Gastroesophageal sphincter (tissue), 3 donors: ENCODE data around the gene TRAPPC14.

ENCODE experiments used
- CTCF ChIP-seq, 4 experiments: fragments of 200-600 bp in 2 of 4; fragments of 450-650 bp in 2 of 4; sonication (generic) in 1 of 4; IDR thresholded peaks; one replicate each; pipeline ENCODE4 v1.5.1; 2017 to 2019; ENCODE audit warnings: antibody characterized with exemption in 4 of 4, mild to moderate bottlenecking in 2 of 4, moderate library complexity in 2 of 4
- EP300 ChIP-seq: sonication (generic); formaldehyde crosslinking; IDR thresholded peaks from one replicate; pipeline ENCODE4 v1.6.1; 2017; ENCODE audit warnings: antibody characterized with exemption, mild to moderate bottlenecking
- POLR2A ChIP-seq, 2 donors: fragments of 450-650 bp; IDR thresholded peaks; one replicate each; pipeline ENCODE4 v1.6.1; 2017; ENCODE audit warnings: antibody characterized with exemption in 2 of 2, mild to moderate bottlenecking in 2 of 2, moderate library complexity in 1 of 2
- POLR2AphosphoS5 ChIP-seq: sonication (generic); formaldehyde crosslinking; IDR thresholded peaks from one replicate; pipeline ENCODE4 v1.6.1; 2017; ENCODE audit warnings: antibody characterized with exemption

GRCh38 chr7:100156331-100157068, 2.0 kb downstream of the TRAPPC14 start:
- no peak for TF ChIP-seq CTCF (IDR thresholded peaks at IDR 0.05)
- no peak for TF ChIP-seq POLR2A (IDR thresholded peaks at IDR 0.05)
- no peak for TF ChIP-seq EP300
- no peak for TF ChIP-seq POLR2AphosphoS5
